Measurements from ENCODE around the gene LRRC4.

Gene LRRC4

DNA sequence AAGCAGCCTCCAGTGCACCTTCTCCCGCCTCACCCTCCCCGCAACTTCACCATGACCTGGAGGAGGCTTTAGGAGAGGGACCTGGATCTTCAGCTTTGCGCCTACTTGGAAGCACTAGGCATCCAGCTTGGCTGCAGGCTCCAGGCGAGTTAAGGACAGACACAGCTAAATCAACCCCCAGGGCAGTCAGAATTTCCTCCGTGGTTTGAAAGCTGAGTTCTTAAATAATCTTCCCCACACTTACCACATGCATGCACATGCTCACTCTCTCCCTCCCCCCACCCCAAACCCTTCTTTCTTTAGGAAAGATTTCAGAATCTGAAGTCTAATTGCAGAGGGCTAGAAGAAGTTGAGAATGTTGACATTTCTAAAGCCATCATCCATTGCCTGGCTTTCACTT, 36.7 kb upstream of the LRRC4 start:
- TF ChIP-seq, protein P1, sequence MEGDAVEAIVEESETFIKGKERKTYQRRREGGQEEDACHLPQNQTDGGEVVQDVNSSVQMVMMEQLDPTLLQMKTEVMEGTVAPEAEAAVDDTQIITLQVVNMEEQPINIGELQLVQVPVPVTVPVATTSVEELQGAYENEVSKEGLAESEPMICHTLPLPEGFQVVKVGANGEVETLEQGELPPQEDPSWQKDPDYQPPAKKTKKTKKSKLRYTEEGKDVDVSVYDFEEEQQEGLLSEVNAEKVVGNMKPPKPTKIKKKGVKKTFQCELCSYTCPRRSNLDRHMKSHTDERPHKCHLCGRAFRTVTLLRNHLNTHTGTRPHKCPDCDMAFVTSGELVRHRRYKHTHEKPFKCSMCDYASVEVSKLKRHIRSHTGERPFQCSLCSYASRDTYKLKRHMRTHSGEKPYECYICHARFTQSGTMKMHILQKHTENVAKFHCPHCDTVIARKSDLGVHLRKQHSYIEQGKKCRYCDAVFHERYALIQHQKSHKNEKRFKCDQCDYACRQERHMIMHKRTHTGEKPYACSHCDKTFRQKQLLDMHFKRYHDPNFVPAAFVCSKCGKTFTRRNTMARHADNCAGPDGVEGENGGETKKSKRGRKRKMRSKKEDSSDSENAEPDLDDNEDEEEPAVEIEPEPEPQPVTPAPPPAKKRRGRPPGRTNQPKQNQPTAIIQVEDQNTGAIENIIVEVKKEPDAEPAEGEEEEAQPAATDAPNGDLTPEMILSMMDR (IDR thresholded peaks at IDR 0.05) = no peak
- TF ChIP-seq ZFX (IDR thresholded peaks at IDR 0.05; ENCODE audit: borderline replicate concordance) = no peak
- no peak overlapping the region for H3K27ac ChIP-seq

DNA sequence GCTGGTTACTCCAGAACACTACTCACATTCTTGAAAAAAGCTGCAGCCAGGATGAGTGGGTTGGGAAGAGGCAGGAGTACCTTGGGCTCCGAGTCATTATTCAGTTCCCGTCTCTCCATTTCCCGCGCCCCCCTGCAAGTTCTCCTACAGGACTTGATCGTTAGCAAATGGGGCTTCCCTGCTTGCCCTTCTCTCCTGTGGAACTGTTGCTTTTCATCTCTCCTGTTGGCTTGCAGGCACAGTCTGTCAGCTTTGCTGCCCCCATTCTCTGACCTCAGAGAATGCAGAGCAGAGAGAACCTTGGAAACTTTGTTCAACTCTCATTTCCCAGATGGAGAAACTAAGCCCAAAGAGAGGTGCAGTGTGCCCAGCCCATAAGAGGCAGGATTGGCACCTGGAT, 35.6 kb upstream of the LRRC4 start:
- no peak for TF ChIP-seq ZFX (IDR thresholded peaks at IDR 0.05; ENCODE audit: borderline replicate concordance)
- H3K27ac ChIP-seq = no peak overlapping the region

DNA sequence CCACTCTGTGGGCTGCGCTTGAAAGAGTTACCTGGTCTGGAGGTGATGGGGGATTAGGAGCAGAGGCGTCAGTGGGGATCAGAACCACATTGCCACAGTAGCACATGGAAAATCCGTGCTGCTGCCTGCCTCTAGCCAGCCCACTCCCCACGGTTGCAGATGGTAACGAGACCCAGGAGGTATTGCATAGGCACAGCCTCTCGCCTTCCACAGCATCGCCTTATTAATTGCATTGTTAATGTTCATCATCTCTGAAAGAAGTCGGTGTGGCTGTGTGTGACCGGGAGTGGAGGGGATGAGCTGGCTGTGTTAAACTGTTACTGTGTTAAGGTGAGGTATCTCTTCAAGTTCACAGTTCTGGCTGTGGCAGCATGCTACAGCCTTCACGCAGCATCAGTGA, 35.2 kb upstream of the LRRC4 start:
- TF ChIP-seq ZFX (IDR thresholded peaks at IDR 0.05; ENCODE audit: borderline replicate concordance) = no peak
- TF ChIP-seq, protein P1 (IDR thresholded peaks at IDR 0.05) = no peak

DNA sequence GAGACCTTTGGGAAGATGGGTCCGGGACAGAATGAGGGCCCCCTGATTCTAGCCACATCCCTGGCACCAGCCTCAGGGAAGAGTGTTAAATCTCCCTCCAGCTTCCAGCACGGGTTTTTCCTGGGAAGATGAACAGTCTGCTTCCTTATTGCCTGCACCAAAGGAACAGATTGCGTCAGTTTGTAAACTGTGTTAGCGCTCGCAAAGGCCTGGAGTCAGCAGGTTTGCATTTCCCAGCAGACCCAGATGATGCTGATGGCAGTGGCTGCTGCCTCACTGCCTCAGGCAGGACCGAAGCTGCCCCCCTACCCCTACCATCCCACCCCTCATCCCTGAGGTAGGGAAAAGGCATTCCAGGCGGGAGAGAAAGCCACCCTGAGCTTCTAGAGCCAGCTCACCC, 34.6 kb upstream of the LRRC4 start:
- TF ChIP-seq, protein P1 (IDR thresholded peaks at IDR 0.05) = no peak
- no peak for TF ChIP-seq ZFX (IDR thresholded peaks at IDR 0.05; ENCODE audit: borderline replicate concordance)
- no peak overlapping the region for H3K27ac ChIP-seq

More for the DNA sequence above, 35.2 kb upstream of the LRRC4 start:
- no peak overlapping the region for H3K27ac ChIP-seq

DNA sequence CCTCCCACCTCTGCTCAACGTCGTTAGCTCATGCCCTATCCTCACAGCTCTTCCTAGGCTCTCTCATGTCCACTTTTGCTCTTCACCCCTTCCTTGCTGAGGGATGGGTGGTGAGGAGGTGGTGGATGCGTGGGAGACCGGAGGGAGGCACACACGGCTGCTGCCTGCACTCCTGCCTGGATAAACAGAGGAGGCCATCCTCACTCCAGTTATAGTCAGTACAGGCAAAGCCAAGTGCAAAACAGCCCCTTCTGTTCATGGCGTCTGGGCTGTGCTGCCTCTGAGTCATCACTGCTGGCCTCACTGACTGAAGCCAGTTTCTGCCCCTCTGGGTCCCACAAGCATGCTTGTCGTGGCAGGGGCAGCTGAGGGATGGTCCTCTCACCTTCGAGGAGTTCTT, 31.9 kb upstream of the LRRC4 start:
- no peak for TF ChIP-seq ZFX (IDR thresholded peaks at IDR 0.05; ENCODE audit: borderline replicate concordance)
- no peak overlapping the region for H3K27ac ChIP-seq

DNA sequence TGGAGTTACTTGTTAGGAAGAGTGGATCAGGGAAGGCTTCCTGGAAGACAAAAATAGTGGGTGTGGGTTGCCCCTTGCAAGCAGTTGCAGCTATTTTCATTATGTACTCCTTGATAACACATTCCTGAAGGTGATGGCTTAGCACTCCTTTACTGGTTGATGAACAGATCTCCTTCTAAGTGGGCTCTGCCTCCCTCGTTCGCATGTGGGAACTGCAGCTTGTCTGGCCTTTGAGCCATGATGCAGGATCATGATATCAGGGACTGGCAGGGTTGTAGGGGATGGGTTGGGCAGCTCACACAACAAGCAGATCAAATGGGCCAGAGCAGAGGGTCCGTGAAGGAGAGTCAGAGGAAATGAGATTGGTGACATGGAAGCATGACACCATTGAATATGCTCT, 28.8 kb upstream of the LRRC4 start:
- TF ChIP-seq ZFX (IDR thresholded peaks at IDR 0.05; ENCODE audit: borderline replicate concordance) = no peak
- TF ChIP-seq, protein P1 (IDR thresholded peaks at IDR 0.05) = no peak
- H3K27ac ChIP-seq = no peak overlapping the region

DNA sequence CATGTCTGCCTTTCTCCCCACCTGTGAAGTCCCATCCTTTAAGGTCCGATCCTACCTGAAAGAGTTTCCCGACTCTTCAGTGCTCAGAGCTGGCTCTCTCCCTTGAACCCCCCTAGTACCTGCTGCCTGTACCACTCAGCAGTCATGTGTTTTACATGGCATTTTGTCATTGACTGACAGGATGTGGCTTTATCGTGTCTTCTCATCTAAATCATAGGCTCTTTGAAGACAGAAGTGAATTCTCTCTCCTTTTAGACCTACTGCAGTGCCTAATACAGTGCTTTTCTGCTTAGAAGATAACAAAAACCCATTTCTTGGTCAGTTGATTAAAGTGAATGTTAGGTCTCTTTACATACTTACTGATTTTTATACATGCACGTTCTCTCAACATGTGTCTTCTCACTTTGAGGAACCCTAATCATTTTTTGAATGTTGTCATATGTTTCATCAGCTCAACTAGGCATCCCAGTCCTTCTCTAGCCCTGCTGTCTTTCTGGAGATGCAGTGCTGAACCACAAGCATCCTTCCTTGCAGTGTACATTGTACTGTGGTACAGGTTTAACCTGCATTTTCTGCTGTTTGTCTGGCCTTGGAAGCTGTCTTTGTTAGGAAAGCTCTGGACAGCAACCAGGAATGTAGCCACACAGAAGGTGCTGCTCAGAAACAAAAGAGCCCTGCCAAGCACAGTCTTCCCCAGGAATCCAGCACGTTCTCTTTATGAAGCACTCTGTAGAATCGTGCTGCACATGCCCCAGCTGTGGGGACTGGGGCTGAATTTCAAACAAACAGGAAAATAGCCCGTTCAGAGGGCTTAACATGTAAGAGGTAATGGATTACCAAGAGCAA, 28.1 kb upstream of the LRRC4 start:
- H3K27ac ChIP-seq = no peak overlapping the region
- no peak for TF ChIP-seq ZFX (IDR thresholded peaks at IDR 0.05; ENCODE audit: borderline replicate concordance)
- TF ChIP-seq, protein P1 (IDR thresholded peaks at IDR 0.05) = no peak

DNA sequence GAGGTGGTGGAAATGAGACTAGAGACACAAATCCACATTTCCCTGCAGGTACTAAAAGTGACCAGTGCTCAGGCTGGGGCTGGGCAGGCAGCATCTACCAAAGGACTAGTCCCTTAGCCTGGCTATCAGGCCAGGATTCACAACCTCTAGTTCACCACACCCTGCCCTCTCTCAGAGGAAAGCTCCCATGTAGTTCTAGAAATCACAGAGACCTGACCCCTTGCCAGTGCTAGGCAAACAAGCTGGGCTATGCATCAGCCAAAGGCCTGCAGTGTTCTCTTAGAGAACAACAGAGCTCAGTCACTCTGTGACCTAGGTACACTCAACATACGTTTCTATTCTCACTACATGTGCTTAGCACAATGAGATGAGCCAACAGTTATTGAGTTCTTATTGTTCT, 26.7 kb upstream of the LRRC4 start:
- H3K27ac ChIP-seq = no peak overlapping the region
- TF ChIP-seq, protein P1 (IDR thresholded peaks at IDR 0.05) = no peak
- TF ChIP-seq ZFX (IDR thresholded peaks at IDR 0.05; ENCODE audit: borderline replicate concordance) = no peak
